Measurements from ENCODE around the gene CSTPP1.
"Not testable (repeated sequence)": the region's sequence is repeated elsewhere in the genome, so short reads cannot be mapped to it uniquely, and the experiment has no call there.

CSTPP1 gene

DNA sequence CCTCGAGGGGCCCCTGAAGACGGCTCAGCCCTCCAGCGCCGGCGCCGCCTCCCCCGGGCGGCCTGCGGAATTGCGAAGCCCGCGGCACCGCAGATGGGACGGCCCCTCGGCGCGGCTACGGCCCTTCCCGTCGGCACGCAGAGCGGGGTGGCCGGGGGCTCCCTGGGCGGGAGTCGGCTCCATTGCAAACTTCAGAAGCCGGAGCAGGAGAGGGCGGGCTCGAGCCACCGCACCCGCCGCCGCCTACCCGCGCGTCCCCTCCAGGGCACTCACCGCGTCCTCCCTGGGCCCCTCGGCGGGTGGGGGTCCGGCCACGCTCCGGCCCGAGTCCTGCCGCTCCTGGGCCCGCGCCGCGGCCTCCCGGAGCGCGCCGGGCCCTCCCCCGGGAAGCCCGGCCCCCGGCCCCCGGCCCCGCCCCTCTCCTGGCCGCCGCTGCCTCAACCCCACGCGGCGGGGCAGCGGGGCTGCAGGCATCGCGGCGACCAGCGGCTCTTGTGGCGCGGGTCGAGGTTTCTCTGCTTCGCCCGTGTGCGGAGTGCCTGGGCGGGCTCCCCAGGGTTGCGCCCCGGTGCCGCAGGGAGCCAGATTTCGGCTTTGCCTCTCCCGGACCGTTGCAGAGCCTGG, 249.6 kb downstream of the CSTPP1 start, which contains the start of gene PACSIN3:
Gene PACSIN3, minus strand, starts transcription at position 359 of the 624 bp plus-strand sequence. CDS start 3,707 bp downstream, outside the sequence.
- peaks cover 35% of the 10 kb centered on the region for H3K4me1 ChIP-seq (ENCODE audit: control insufficient read depth, insufficient read depth, low read length)
- H3K9ac ChIP-seq (ENCODE audit: low read length): peak within 1 kb of the TSS; percentile 69

GRCh38 chr11:47186700-47187695, 250.4 kb downstream of the CSTPP1 start:
- Histone ChIP-seq H3K4me3 (ENCODE audit: low read length) (no peak overlapping the region), H3K36me3 (ENCODE audit: control insufficient read depth, insufficient read depth, low read length) (no peaks in the 10 kb centered on the region), H3K27me3 (ENCODE audit: control insufficient read depth, insufficient read depth, low read length) (peaks cover 22% of the 10 kb centered on the region), H3K9me3 (ENCODE audit: control insufficient read depth, low read length) (no peaks in the 10 kb centered on the region), H3K4me1 (ENCODE audit: control insufficient read depth, insufficient read depth, low read length) (peaks cover 35% of the 10 kb centered on the region), H3K9ac (ENCODE audit: low read length) (peak overlapping the region; percentile 36)

More for the DNA sequence above, 249.6 kb downstream of the CSTPP1 start, which contains the start of gene PACSIN3:
- no peaks in the 10 kb centered on the region for H3K9me3 ChIP-seq (ENCODE audit: control insufficient read depth, low read length)
- H3K36me3 ChIP-seq (ENCODE audit: control insufficient read depth, insufficient read depth, low read length): no peaks in the 10 kb centered on the region
- H3K4me3 ChIP-seq (ENCODE audit: low read length): peak within 1 kb of the TSS; percentile 56
- peaks cover 22% of the 10 kb centered on the region for H3K27me3 ChIP-seq (ENCODE audit: control insufficient read depth, insufficient read depth, low read length)

- H3K4me3 ChIP-seq (ENCODE audit: low read length): no peak overlapping the region
- no peaks in the 10 kb centered on the region for H3K36me3 ChIP-seq (ENCODE audit: control insufficient read depth, insufficient read depth, low read length)
- peaks cover 35% of the 10 kb centered on the region for H3K4me1 ChIP-seq (ENCODE audit: control insufficient read depth, insufficient read depth, low read length)
- H3K9ac ChIP-seq (ENCODE audit: low read length): no peak overlapping the region
- H3K9me3 ChIP-seq (ENCODE audit: control insufficient read depth, low read length): no peaks in the 10 kb centered on the region
- peaks cover 22% of the 10 kb centered on the region for H3K27me3 ChIP-seq (ENCODE audit: control insufficient read depth, insufficient read depth, low read length)
Observed at GRCh38 chr11:47187723-47188122, 251.2 kb downstream of the CSTPP1 start.

- H3K9ac ChIP-seq (ENCODE audit: low read length): no peak overlapping the region
- no peak overlapping the region for H3K4me3 ChIP-seq (ENCODE audit: low read length)
- no peaks in the 10 kb centered on the region for H3K9me3 ChIP-seq (ENCODE audit: control insufficient read depth, low read length)
- no peaks in the 10 kb centered on the region for H3K36me3 ChIP-seq (ENCODE audit: control insufficient read depth, insufficient read depth, low read length)
- peaks cover 22% of the 10 kb centered on the region for H3K27me3 ChIP-seq (ENCODE audit: control insufficient read depth, insufficient read depth, low read length)
- peaks cover 35% of the 10 kb centered on the region for H3K4me1 ChIP-seq (ENCODE audit: control insufficient read depth, insufficient read depth, low read length)
Observed at GRCh38 chr11:47188259-47188658, 251.7 kb downstream of the CSTPP1 start.

DNA sequence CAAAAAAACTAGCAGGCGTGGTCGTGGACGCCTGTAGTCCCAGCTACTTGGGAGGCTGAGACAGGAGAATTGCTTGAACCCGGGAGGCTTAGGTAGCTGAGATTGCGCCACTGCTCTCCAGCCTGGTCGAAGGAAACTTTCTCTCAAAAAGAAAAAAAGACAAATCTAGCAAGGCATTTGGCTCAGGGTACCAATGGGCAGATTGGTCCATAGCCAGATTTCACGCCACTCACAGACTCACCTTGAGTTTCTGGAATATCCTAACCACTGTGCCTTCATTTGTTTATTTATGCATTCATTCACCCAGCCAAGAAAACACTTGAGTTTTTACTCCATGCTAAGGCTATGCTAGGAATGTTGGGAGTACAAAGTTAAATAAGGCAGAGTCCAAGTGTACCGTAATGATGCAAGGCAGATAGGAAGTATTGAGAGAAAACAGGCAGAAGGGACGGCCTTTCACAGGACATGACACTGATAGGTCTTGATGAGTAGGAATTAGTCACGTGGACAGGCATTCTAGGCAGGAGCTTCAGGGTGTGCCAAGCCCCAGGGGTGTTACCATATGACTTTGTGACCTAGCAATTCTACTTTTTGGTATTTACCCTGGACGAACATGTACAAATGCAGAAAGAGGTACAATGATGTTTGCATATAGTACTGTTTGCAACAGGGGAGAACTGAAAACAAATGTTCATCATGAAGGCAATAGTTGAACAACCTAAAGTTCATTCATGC, 252.7 kb downstream of the CSTPP1 start:
- H3K4me1 ChIP-seq (ENCODE audit: control insufficient read depth, insufficient read depth, low read length): peaks cover 30% of the 10 kb centered on the region
- peaks cover 21% of the 10 kb centered on the region for H3K27me3 ChIP-seq (ENCODE audit: control insufficient read depth, insufficient read depth, low read length)
- no peaks in the 10 kb centered on the region for H3K36me3 ChIP-seq (ENCODE audit: control insufficient read depth, insufficient read depth, low read length)
- no peak overlapping the region for H3K9ac ChIP-seq (ENCODE audit: low read length)
- H3K4me3 ChIP-seq (ENCODE audit: low read length): no peak overlapping the region
- no peaks in the 10 kb centered on the region for H3K9me3 ChIP-seq (ENCODE audit: control insufficient read depth, low read length)

DNA sequence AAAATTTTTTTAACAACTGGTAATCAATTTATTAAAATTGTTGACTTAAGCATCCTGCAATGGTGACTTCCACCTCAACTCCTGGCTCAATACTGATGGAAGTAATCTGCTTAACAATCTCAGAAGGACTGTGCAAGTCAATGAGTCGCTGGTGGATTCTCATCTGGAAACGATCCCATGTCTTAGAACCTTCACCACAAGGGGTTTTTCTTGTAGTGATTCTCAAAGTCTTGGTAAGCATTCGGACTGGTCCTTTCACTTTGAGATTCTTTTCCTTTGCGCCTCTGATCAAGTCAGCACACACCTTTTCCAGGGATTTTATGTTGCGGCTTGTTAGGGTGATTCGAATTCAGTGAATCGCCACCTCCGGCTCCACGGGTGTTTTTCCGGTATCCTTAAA, 254.6 kb downstream of the CSTPP1 start:
- H3K4me1 ChIP-seq (ENCODE audit: control insufficient read depth, insufficient read depth, low read length): peaks cover 14% of the 10 kb centered on the region
- not testable (repeated sequence) for H3K9me3 ChIP-seq (ENCODE audit: control insufficient read depth, low read length); H3K9ac ChIP-seq (ENCODE audit: low read length); H3K4me3 ChIP-seq (ENCODE audit: low read length); H3K27me3 ChIP-seq (ENCODE audit: control insufficient read depth, insufficient read depth, low read length); H3K36me3 ChIP-seq (ENCODE audit: control insufficient read depth, insufficient read depth, low read length)

DNA sequence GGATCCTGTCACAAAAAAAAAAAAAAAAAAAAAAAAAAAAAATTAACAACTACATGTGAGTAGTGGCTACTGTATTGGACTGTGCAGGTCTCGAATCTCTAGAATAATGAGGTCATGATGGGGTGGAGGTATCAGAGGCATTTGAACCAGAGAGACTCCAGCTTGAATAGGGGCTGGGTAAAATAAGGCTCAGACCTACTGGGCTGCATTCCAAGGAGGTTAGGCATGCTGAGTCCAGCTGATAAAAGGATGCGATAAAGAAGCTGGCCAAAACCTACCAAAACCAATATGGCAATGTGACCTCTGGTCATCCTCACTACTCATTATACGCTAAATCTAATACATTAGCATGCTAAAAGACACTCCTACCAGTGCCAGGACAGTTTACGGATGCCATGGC, 255.6 kb downstream of the CSTPP1 start:
- peaks cover 10% of the 10 kb centered on the region for H3K4me1 ChIP-seq (ENCODE audit: control insufficient read depth, insufficient read depth, low read length)
- H3K27me3 ChIP-seq (ENCODE audit: control insufficient read depth, insufficient read depth, low read length): no peaks in the 10 kb centered on the region
- H3K9ac ChIP-seq (ENCODE audit: low read length): no peak overlapping the region
- no peaks in the 10 kb centered on the region for H3K36me3 ChIP-seq (ENCODE audit: control insufficient read depth, insufficient read depth, low read length)
- no peaks in the 10 kb centered on the region for H3K9me3 ChIP-seq (ENCODE audit: control insufficient read depth, low read length)
- H3K4me3 ChIP-seq (ENCODE audit: low read length): no peak overlapping the region

DNA sequence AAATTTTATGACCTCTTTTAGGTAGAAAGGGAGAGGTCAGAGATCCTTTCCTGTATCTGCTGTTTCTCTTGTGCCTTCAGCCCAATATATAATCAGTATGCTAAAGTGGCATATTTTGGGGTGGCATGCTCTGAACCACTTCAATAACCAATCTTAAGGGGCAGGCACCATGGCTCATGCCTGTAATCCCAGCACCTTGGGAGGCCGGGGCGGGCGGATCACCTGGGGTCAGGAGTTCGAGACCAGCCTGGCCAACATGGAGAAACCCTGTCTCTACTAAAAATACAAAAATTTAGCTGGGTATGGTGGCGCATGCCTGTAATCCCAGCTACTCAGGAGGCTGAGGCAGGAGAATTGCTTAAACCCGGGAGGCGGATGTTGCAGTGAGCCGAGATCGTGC, 261.6 kb downstream of the CSTPP1 start:
- H3K4me3 ChIP-seq (ENCODE audit: low read length); H3K36me3 ChIP-seq (ENCODE audit: control insufficient read depth, insufficient read depth, low read length); H3K9me3 ChIP-seq (ENCODE audit: control insufficient read depth, low read length); H3K27me3 ChIP-seq (ENCODE audit: control insufficient read depth, insufficient read depth, low read length); H3K4me1 ChIP-seq (ENCODE audit: control insufficient read depth, insufficient read depth, low read length); H3K9ac ChIP-seq (ENCODE audit: low read length): not testable (repeated sequence)

GRCh38 chr11:47201015-47201414, 264.5 kb downstream of the CSTPP1 start:
- Histone ChIP-seq H3K36me3 (ENCODE audit: control insufficient read depth, insufficient read depth, low read length) (no peaks in the 10 kb centered on the region), H3K4me3 (ENCODE audit: low read length) (no peak overlapping the region), H3K4me1 (ENCODE audit: control insufficient read depth, insufficient read depth, low read length) (peaks cover 6% of the 10 kb centered on the region), H3K9me3 (ENCODE audit: control insufficient read depth, low read length) (no peaks in the 10 kb centered on the region), H3K9ac (ENCODE audit: low read length) (no peak overlapping the region), H3K27me3 (ENCODE audit: control insufficient read depth, insufficient read depth, low read length) (no peaks in the 10 kb centered on the region)

GRCh38 chr11:47202576-47202975, 266.0 kb downstream of the CSTPP1 start:
- peaks cover 6% of the 10 kb centered on the region for H3K4me1 ChIP-seq (ENCODE audit: control insufficient read depth, insufficient read depth, low read length)
- H3K27me3 ChIP-seq (ENCODE audit: control insufficient read depth, insufficient read depth, low read length): no peaks in the 10 kb centered on the region
- H3K9me3 ChIP-seq (ENCODE audit: control insufficient read depth, low read length): no peaks in the 10 kb centered on the region
- H3K9ac ChIP-seq (ENCODE audit: low read length): no peak overlapping the region
- no peaks in the 10 kb centered on the region for H3K36me3 ChIP-seq (ENCODE audit: control insufficient read depth, insufficient read depth, low read length)
- H3K4me3 ChIP-seq (ENCODE audit: low read length): no peak overlapping the region

DNA sequence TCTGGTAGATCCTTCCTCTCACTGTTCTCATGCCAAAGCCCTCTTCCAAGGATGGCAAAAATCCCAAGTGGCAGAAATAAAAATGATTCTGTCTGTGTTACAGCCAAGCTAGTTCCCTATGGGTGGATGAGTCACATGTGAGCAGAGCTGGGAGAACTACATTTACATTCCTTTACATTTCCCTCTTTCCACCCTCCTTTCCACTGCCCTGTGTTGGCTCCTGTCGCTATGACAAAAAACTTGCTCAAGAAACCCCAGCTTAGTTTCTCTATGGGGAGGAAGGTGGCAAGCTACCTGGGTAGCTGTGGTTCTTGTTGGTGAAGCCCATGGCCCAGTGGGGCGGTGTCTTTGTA, 268.1 kb downstream of the CSTPP1 start:
- Histone ChIP-seq H3K4me1 (ENCODE audit: control insufficient read depth, insufficient read depth, low read length) (peaks cover 6% of the 10 kb centered on the region), H3K36me3 (ENCODE audit: control insufficient read depth, insufficient read depth, low read length) (no peaks in the 10 kb centered on the region), H3K27me3 (ENCODE audit: control insufficient read depth, insufficient read depth, low read length) (no peaks in the 10 kb centered on the region), H3K4me3 (ENCODE audit: low read length) (no peak overlapping the region), H3K9ac (ENCODE audit: low read length) (no peak overlapping the region), H3K9me3 (ENCODE audit: control insufficient read depth, low read length) (no peaks in the 10 kb centered on the region)

GRCh38 chr11:47206577-47206976, 270.0 kb downstream of the CSTPP1 start:
- H3K9me3 ChIP-seq (ENCODE audit: control insufficient read depth, low read length); H3K36me3 ChIP-seq (ENCODE audit: control insufficient read depth, insufficient read depth, low read length); H3K4me3 ChIP-seq (ENCODE audit: low read length); H3K4me1 ChIP-seq (ENCODE audit: control insufficient read depth, insufficient read depth, low read length); H3K9ac ChIP-seq (ENCODE audit: low read length); H3K27me3 ChIP-seq (ENCODE audit: control insufficient read depth, insufficient read depth, low read length): not testable (repeated sequence)

Data from mucosa of stomach (tissue), 1 donor.